Gastrocnemius medialis (tissue), 4 donors: ENCODE measurements around the gene PDE4B.

Experiments
- CTCF ChIP-seq, 5 experiments: fragments of 450-650 bp in 3 of 5; fragments of 200-600 bp in 2 of 5; sonication (generic) in 2 of 5; IDR thresholded peaks in 4 of 5; conservative IDR thresholded peaks in 1 of 5; 1 replicate in 4 of 5; 2 replicates in 1 of 5; pipeline ENCODE4 v1.5.1; 2016 to 2019; ENCODE audit warnings: antibody characterized with exemption in 5 of 5, mild to moderate bottlenecking in 3 of 5, moderate library complexity in 3 of 5
- POLR2A ChIP-seq, 2 donors: fragments of 450-650 bp; IDR thresholded peaks; one replicate each; pipeline ENCODE4 v1.6.1; 2017; ENCODE audit warnings: antibody characterized with exemption in 2 of 2, mild to moderate bottlenecking in 2 of 2, moderate library complexity in 2 of 2

- TF ChIP-seq CTCF (IDR thresholded peaks at IDR 0.05 in 4 of 5, conservative IDR thresholded peaks at IDR 0.05 in 1 of 5) (no peak), POLR2A (IDR thresholded peaks at IDR 0.05) (peak; percentile 69 to 79)
Measured at GRCh38 chr1:66335859-66336640, 543.4 kb downstream of the PDE4B start.
